ENCODE measurements around the gene VIM. TPM values are rescaled to one million over a fixed set of nuclear protein-coding genes. Genes with fewer than 3 reads are reported as not detected.
A peak's percentile ranks its signal among the peaks of the same experiment; 100 is the strongest.

The VIM gene
- total RNA-seq, 1 donor, result 10,643 TPM

DNA sequence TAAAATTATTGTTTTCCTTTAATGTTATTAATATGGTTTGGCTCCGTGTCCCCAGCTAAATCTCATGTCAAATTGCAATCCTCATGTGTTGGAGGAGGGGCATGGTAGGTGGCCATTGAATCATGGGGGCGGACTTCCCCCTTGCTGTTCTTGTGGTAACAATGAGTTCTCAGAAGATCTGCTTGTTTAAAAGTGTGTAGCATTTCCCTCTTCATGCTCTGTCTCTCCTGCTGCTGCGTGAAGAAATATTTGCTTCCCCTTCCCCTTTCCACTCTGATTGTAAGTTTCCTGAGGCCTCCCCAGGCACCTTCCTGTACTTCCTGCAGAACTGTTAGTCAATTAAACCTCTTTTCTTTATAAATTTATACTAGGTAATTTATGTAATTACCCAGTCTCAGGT is 27.5 kb downstream of the VIM start:
- Histone ChIP-seq H2AFZ (ENCODE audit: low read length) (no peak overlapping the region), H4K20me1 (ENCODE audit: insufficient read depth, low read length) (no peaks in the 10 kb centered on the region), H3K4me2 (ENCODE audit: insufficient read depth, low read length) (no peak overlapping the region), H3K79me2 (ENCODE audit: insufficient read depth, low read length) (no peaks in the 10 kb centered on the region), H3K4me3 (ENCODE audit: insufficient read depth, low read length) (no peak overlapping the region), H3K9me3 (ENCODE audit: low read depth, low read length) (no peaks in the 10 kb centered on the region), H3K36me3 (ENCODE audit: insufficient read depth, low read length) (no peaks in the 10 kb centered on the region), H3K27me3 (ENCODE audit: insufficient read depth, low read length) (no peaks in the 10 kb centered on the region), H3K4me1 (ENCODE audit: insufficient read depth, low read length) (peaks cover 22% of the 10 kb centered on the region), H3K27ac (ENCODE audit: low read depth, low read length) (no peak overlapping the region)
- DNase-seq (ENCODE audit: insufficient read length, low spot score, missing footprints), result no peak
- TF ChIP-seq, protein P1, sequence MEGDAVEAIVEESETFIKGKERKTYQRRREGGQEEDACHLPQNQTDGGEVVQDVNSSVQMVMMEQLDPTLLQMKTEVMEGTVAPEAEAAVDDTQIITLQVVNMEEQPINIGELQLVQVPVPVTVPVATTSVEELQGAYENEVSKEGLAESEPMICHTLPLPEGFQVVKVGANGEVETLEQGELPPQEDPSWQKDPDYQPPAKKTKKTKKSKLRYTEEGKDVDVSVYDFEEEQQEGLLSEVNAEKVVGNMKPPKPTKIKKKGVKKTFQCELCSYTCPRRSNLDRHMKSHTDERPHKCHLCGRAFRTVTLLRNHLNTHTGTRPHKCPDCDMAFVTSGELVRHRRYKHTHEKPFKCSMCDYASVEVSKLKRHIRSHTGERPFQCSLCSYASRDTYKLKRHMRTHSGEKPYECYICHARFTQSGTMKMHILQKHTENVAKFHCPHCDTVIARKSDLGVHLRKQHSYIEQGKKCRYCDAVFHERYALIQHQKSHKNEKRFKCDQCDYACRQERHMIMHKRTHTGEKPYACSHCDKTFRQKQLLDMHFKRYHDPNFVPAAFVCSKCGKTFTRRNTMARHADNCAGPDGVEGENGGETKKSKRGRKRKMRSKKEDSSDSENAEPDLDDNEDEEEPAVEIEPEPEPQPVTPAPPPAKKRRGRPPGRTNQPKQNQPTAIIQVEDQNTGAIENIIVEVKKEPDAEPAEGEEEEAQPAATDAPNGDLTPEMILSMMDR (IDR thresholded peaks at IDR 0.05; ENCODE audit: extremely low read depth, low read depth, low read length), result no peak

DNA sequence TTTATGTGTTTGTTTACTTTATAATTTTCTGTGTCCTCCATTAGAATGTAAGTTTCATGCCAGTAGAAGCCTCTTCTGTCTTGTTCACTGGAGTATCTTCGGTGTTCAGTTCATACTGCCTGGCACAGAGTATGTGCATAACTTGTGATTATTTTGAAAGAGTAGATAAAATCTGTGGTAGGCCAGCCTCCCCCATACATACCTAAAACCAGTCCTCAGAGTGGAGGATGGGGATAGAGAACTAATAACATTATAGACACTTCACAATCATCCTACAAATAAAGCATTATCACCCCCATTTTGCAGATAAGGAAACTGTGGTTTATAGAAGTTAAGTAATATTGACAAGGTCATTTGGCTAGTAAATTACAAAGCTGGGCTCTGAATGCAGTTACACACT is 28.0 kb downstream of the VIM start:
- no peaks in the 10 kb centered on the region for H3K36me3 ChIP-seq (ENCODE audit: insufficient read depth, low read length)
- H4K20me1 ChIP-seq (ENCODE audit: insufficient read depth, low read length), result no peaks in the 10 kb centered on the region
- no peak overlapping the region for H3K27ac ChIP-seq (ENCODE audit: low read depth, low read length)
- no peak for DNase-seq (ENCODE audit: insufficient read length, low spot score, missing footprints)
- peaks cover 22% of the 10 kb centered on the region for H3K4me1 ChIP-seq (ENCODE audit: insufficient read depth, low read length)
- H3K79me2 ChIP-seq (ENCODE audit: insufficient read depth, low read length), result no peaks in the 10 kb centered on the region
- no peaks in the 10 kb centered on the region for H3K9me3 ChIP-seq (ENCODE audit: low read depth, low read length)
- no peak overlapping the region for H3K4me2 ChIP-seq (ENCODE audit: insufficient read depth, low read length)
- TF ChIP-seq, protein P1 (IDR thresholded peaks at IDR 0.05; ENCODE audit: extremely low read depth, low read depth, low read length), result no peak
- H2AFZ ChIP-seq (ENCODE audit: low read length), result no peak overlapping the region
- H3K4me3 ChIP-seq (ENCODE audit: insufficient read depth, low read length), result no peak overlapping the region
- H3K27me3 ChIP-seq (ENCODE audit: insufficient read depth, low read length), result no peaks in the 10 kb centered on the region

DNA sequence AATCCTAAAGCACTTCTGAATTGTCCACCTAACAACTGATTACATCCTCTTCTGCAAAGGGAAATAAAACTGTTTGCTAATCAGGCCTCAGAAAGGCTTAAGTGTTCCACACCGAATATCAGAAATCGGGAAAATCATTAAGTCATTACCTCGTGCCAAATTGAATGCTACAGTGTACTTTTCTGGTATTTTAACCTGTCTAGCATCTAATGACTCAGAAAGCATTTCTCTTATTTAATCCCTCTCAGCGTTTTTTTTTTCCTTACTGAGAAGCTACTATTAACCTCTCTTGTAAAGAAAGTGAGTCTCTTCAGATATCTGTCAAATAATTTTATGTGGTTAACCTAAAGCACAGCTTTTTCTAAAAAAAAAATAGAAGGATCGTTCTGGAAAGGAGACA is 28.6 kb downstream of the VIM start:
- DNase-seq (ENCODE audit: insufficient read length, low spot score, missing footprints), result no peak

DNA sequence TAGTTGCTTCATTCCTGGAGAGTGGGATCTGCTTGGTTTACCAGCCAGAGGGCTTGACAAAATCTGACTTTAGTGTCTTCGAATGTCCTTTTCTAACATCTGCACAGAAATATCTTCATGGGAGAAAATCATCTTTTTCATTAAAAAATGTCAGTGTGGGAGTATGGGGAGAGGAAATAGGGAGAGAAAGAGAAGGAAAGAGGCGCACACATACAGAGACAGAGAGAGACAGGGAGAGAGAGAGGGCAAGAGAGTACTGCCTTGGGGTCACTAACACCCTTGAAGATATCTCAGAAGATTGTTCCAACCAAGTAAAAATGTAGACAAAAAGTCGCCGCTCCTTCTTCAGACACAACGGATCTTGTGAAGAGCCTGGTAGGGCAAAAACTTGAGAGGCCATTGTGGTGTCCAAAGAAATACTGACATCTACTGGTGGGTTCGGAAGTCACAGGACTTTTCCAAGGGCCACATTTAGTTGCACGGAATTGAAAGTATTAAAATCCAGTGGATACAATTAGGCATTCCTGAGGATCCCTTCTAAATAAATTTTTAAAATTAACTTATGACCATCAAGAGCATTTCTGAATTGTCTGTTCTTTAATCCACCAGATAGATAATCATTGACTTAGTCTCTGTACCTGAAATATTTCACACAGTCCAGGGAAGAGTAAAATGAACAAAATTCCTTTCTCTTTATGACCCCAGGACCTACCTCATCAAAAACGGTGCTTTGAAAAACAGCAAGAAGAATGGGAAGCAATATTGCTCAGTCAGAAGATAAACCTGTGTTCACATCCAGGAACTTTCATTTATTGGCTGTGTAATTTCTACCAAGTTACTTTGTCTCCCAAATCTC is 29.7 kb downstream of the VIM start:
- Histone ChIP-seq H3K27ac (ENCODE audit: low read depth, low read length) (peak overlapping the region; percentile 70), H4K20me1 (ENCODE audit: insufficient read depth, low read length) (no peaks in the 10 kb centered on the region), H3K9me3 (ENCODE audit: low read depth, low read length) (no peaks in the 10 kb centered on the region), H3K27me3 (ENCODE audit: insufficient read depth, low read length) (no peaks in the 10 kb centered on the region), H3K4me1 (ENCODE audit: insufficient read depth, low read length) (peaks cover 22% of the 10 kb centered on the region), H2AFZ (ENCODE audit: low read length) (peak overlapping the region; percentile 95), H3K4me3 (ENCODE audit: insufficient read depth, low read length) (peak overlapping the region; percentile 64), H3K4me2 (ENCODE audit: insufficient read depth, low read length) (peak overlapping the region; percentile 85), H3K79me2 (ENCODE audit: insufficient read depth, low read length) (no peaks in the 10 kb centered on the region), H3K36me3 (ENCODE audit: insufficient read depth, low read length) (no peaks in the 10 kb centered on the region)
- TF ChIP-seq, protein P1 (IDR thresholded peaks at IDR 0.05; ENCODE audit: extremely low read depth, low read depth, low read length), result peak; percentile 85
- no peak for DNase-seq (ENCODE audit: insufficient read length, low spot score, missing footprints)

More for the DNA sequence above, 28.6 kb downstream of the VIM start:
- TF ChIP-seq, protein P1 (IDR thresholded peaks at IDR 0.05; ENCODE audit: extremely low read depth, low read depth, low read length), result no peak
- Histone ChIP-seq H3K36me3 (ENCODE audit: insufficient read depth, low read length) (no peaks in the 10 kb centered on the region), H3K79me2 (ENCODE audit: insufficient read depth, low read length) (no peaks in the 10 kb centered on the region), H3K27me3 (ENCODE audit: insufficient read depth, low read length) (no peaks in the 10 kb centered on the region), H3K4me3 (ENCODE audit: insufficient read depth, low read length) (no peak overlapping the region), H4K20me1 (ENCODE audit: insufficient read depth, low read length) (no peaks in the 10 kb centered on the region), H2AFZ (ENCODE audit: low read length) (no peak overlapping the region), H3K9me3 (ENCODE audit: low read depth, low read length) (no peaks in the 10 kb centered on the region), H3K27ac (ENCODE audit: low read depth, low read length) (no peak overlapping the region), H3K4me1 (ENCODE audit: insufficient read depth, low read length) (peaks cover 22% of the 10 kb centered on the region), H3K4me2 (ENCODE audit: insufficient read depth, low read length) (peak overlapping the region; percentile 7)

Measured in osteoblast (primary cell).